Measurements from ENCODE around the gene HOXD8. TPM values are rescaled to one million over a fixed set of nuclear protein-coding genes. Genes with fewer than 3 reads are reported as not detected.

Gene HOXD8
- total RNA-seq, 4 donors from 2014 or later = 12.6 to 19.5 (median 16.7) TPM

DNA sequence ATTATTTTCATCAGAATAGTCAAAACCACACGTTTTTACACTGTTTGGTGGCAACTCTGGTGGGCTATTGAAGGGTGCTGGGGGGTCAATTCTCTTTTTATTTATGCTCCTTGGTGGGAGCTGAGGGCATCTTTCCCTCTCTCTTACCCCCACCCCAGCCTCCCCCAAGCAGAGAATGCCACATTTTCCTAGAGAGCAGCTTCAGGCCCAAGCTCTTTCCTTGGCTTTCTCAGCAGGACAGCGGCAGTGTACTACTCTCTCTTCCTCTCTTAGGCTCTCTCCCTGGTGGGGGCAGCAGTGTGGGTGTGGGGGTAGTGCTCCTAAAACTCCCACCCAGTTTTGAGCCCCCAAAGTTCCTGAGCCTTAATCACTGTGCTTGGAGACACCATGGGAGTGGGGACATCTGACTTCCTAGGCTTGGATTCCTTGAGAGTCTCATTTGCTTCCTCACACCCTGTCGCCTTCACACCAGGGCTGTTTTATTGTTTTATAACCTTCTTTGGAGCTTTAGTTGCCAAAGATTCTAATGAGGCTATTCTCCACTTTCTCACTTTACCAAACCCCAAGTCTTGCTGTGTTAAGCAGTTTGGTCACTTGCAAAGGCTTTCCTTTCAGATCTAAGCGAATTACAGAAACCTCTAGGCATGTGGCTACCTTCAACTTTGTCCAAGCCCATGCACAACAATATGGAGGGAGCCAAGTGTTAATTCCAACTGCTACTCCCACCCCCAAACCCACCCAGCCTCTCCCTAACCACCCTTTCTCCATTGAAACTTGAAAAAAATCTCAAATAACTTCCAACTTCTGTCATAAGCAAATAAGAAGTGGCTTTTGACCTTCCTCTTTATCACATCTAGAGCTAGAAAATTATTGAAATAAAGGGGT, 15.8 kb downstream of the HOXD8 start:
- peaks cover 0 to 18% (median 0%) of the 10 kb centered on the region in 3 donors for H3K36me3 ChIP-seq
- TF ChIP-seq POLR2A (IDR thresholded peaks at IDR 0.05) (no peak), EP300 (IDR thresholded peaks at IDR 0.05) (no peak)
- TF ChIP-seq, protein P1, sequence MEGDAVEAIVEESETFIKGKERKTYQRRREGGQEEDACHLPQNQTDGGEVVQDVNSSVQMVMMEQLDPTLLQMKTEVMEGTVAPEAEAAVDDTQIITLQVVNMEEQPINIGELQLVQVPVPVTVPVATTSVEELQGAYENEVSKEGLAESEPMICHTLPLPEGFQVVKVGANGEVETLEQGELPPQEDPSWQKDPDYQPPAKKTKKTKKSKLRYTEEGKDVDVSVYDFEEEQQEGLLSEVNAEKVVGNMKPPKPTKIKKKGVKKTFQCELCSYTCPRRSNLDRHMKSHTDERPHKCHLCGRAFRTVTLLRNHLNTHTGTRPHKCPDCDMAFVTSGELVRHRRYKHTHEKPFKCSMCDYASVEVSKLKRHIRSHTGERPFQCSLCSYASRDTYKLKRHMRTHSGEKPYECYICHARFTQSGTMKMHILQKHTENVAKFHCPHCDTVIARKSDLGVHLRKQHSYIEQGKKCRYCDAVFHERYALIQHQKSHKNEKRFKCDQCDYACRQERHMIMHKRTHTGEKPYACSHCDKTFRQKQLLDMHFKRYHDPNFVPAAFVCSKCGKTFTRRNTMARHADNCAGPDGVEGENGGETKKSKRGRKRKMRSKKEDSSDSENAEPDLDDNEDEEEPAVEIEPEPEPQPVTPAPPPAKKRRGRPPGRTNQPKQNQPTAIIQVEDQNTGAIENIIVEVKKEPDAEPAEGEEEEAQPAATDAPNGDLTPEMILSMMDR (IDR thresholded peaks at IDR 0.05) = no peak

DNA sequence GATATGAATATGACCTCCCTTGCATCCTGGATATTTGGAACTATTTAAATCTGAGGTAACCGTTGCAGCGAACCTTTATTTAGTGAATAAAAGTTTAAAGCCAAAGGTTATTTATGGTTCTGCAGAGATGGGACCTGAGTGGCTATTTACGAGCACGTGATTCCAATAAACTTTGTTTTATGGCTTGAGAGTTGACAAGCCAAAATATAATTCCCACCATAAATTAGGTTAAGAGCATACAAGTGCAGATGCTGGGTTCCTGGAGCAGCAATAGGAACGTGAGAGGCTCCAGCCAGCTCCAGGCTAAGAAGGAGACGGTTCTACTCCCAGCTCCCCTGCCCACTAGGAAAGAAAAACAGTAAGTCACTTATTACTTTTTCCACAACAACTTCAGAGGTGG, 16.6 kb downstream of the HOXD8 start:
- TF ChIP-seq POLR2A (IDR thresholded peaks at IDR 0.05) (no peak), EP300 (IDR thresholded peaks at IDR 0.05) (no peak)
- TF ChIP-seq, protein P1 (IDR thresholded peaks at IDR 0.05) = no peak
- no peak for DNase-seq (ENCODE audit: low spot score in 2 of 2)
- Histone ChIP-seq H3K27me3 (peaks cover 0 to 52% of the 10 kb centered on the region in 2 donors), H3K4me1 (peaks cover 0 to under 1% (median 0%) of the 10 kb centered on the region in 4 donors), H3K9me3 (no peaks in the 10 kb centered on the region), H3K27ac (no peak overlapping the region), H3K4me3 (no peak overlapping the region), H3K36me3 (peaks cover 0 to 26% (median 0%) of the 10 kb centered on the region in 3 donors)
- 74 to 84% methylated on average over 6 of the region's 6 CpGs for WGBS, 2 donors

More for the DNA sequence above, 15.8 kb downstream of the HOXD8 start:
- H3K27me3 ChIP-seq = peaks cover 0 to 47% of the 10 kb centered on the region in 2 donors
- H3K4me3 ChIP-seq = no peak overlapping the region
- DNase-seq (ENCODE audit: low spot score in 2 of 2) = no peak
- 74 to 85% methylated on average over 4 of the region's 4 CpGs for WGBS, 2 donors
- H3K9me3 ChIP-seq = no peaks in the 10 kb centered on the region
- peaks cover 0 to 8% (median 0%) of the 10 kb centered on the region in 4 donors for H3K4me1 ChIP-seq
- H3K27ac ChIP-seq = no peak overlapping the region

DNA sequence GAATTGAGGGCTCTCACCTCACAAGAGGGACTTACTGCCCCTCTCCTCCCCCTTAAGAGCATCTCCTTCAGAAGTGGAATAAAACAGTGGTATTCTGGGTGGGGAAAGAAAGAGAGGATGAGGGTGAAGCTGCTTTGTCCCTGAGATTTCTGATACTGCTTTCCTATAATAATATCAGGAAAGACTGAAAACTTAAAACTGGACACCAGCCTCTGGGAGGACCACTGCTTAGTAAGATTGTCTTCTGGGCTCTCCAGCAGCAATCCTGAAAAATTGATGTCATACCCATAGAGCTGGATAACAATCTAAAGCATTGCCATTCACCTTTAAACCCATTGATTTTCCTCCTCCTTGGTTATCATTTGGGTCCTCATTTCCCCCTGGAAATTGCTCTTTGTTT, 17.1 kb downstream of the HOXD8 start:
- peaks cover 0 to 57% of the 10 kb centered on the region in 2 donors for H3K27me3 ChIP-seq
- no peak for TF ChIP-seq POLR2A (IDR thresholded peaks at IDR 0.05)
- TF ChIP-seq EP300 (IDR thresholded peaks at IDR 0.05) = no peak
- TF ChIP-seq, protein P1 (IDR thresholded peaks at IDR 0.05) = no peak
- no peak for DNase-seq (ENCODE audit: low spot score in 2 of 2)
- peaks cover 0 to 29% (median 0%) of the 10 kb centered on the region in 3 donors for H3K36me3 ChIP-seq
- H3K9me3 ChIP-seq = no peaks in the 10 kb centered on the region
- no peak overlapping the region for H3K4me3 ChIP-seq
- H3K27ac ChIP-seq = no peak overlapping the region
- H3K4me1 ChIP-seq = no peaks in the 10 kb centered on the region

DNA sequence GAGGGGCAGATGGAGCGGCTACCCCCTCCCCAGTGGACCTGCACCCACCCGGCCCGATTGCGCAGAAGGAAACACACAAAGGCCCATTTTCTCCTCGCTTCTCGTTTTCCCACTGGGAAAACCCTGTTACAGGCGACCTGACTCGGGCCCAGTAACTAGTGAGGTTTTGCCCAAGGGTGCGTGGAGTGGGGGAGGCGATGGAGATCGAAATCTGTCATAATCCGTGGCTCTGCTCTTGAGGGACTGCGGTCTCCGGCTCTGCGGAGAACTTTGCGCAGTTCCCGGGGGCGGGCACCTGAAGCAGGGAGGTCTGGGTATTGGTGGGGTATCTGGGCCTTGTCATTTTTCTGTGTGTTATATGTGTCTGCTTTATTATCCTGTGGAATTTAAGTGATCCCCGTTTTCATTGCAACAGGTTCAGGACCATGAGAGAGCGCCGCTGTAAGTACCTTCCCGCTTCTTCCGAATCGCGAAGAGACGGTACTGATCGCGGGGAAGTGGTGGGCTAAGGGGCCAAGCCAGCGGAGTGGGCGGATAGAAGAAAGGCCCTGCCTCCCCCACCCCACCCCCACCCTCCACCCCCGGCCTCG, 17.8 kb downstream of the HOXD8 start:
- 74 to 81% methylated on average over 30 to 32 of the region's 32 CpGs for WGBS, 2 donors
- no peak for DNase-seq (ENCODE audit: low spot score in 2 of 2)
- Histone ChIP-seq H3K27me3 (peaks cover 0 to 64% of the 10 kb centered on the region in 2 donors), H3K4me1 (no peaks in the 10 kb centered on the region), H3K36me3 (peaks cover 0 to 32% (median 0%) of the 10 kb centered on the region in 3 donors), H3K4me3 (no peak overlapping the region), H3K9me3 (no peaks in the 10 kb centered on the region), H3K27ac (no peak overlapping the region)
- TF ChIP-seq EP300 (IDR thresholded peaks at IDR 0.05) = no peak
- TF ChIP-seq POLR2A (IDR thresholded peaks at IDR 0.05) = no peak
- TF ChIP-seq, protein P1 (IDR thresholded peaks at IDR 0.05) = no peak
